HG03571 (cell line): ENCODE data around the gene DHRSX.
"Not testable (repeated sequence)": the region's sequence is repeated elsewhere in the genome, so short reads cannot be mapped to it uniquely, and the experiment has no call there.

Source experiments
- ATAC-seq: cut with Tn5 transposase; IDR thresholded peaks from one replicate; pipeline ENCODE4 v1.9.1; 2021; ENCODE audit not compliant: unreplicated experiment

Gene DHRSX

DNA sequence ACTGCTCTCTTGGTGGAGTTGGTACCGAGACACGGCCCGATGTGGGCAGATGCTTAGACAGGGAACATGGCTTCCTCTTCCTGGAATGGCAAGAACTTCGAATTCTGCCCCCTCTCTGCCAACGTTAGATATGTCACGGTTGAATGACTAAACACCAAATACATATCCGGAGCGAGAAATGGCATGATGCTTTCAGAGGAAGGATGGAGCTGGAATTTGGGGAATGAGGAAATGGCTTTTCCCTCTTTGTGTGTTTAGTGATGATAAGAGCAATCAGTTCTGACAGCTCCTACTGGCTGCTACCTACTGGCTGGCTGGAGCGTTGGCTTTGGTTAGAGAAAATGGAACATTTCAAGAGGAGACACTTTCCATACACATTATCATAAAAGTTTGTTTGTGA lies 140.0 kb downstream of the DHRSX start:
- no peak for ATAC-seq

DNA sequence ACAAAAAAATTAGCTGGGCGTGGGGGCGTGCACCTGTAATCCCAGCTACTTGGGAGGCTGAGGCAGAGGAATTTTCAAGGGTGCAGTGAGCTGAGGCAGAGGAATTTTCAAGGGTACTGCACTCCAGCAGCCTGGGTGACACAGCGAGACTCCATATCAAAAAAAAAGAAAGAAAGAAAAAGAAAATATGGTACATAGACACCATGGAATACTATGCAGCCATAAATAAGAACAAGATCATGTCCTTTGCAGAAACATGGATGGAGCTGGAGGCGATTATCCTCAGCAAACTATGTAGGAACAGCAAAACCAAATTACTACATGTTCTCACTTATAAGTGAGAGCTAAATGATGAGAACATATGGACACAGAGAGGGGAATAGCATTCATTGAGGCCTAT lies 141.3 kb downstream of the DHRSX start:
- not testable (repeated sequence) for ATAC-seq

DNA sequence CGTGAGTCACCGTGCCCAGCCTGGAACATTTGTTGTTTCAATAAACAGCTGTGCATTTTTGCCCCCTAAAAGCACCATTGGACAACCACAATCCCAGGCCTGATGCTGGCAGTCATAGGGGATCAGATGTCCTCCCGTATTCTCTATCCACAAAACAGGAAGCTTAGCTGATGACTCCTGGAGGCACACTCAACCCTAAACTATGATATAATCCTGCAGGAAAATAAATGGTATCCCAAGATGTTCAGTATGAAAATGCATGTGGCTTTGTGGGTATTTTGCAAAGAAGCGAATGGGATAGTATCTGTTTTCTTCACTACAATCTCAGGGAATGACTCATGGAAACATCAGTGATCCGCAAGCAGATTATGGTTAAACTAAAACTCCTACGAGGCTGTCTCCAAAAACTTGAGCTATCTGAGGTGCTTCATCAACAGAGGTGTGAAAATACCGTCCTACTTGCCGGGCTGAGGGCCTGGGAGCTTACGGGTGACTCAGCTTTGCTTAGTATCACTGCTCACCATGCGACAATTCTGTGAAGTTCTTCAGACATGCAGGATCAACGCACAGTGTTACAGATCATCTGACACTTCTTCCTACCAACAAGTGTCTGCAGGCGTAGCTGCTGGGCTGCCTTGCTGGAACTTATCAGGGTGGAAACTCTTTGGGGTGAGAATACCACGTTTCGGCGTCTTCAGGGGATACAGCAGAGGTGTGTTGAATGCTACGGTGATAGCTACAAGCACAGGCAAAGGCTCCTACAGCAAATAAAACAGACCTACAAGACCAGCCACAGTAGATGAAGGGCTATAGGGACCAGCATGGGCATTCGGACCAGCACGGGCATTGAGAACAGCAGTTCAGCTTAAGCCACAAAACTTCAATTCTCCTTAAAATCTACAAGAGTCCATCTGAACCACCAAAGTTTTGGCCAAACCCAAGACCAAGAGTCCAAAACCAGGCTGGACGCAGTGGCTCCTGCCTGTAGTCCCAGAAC lies 148.5 kb downstream of the DHRSX start:
- ATAC-seq, result no peak

DNA sequence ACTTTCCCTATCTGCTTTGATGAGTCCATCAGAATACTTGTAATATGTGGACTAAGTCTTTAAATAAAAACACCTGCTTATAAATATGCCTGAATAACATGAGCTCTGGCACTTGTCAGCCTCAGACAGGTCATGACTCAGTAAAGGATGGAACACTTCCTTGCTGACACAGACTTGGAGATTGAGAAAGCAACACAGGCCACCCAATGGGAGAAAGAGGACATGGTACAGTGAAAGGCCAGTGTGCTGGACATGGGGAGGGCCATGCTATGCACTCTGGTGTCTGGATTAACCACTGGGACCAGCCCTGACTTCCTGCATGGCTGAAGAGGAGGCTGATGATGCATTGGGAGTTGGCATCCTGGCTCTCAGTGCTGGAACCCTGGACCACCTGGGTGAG lies 149.5 kb downstream of the DHRSX start:
- no peak for ATAC-seq

DNA sequence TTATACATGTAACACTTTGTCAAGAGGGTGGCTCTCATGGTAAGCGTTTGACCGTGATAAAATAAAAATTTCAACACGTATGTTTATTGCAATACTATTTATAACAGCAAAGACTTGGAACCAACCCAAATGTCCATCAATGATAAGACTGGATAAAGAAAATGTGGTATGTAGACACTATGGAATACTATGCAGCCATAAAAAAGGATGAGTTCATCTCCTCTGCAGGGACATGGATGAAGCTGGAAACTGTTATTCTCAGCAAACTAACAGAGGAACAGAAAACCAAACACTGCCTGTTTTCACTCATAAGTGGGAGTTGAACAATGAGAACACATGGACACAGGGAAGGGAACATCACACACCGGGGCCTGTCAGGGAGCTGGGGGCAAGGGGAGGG lies 150.1 kb downstream of the DHRSX start:
- not testable (repeated sequence) for ATAC-seq

DNA sequence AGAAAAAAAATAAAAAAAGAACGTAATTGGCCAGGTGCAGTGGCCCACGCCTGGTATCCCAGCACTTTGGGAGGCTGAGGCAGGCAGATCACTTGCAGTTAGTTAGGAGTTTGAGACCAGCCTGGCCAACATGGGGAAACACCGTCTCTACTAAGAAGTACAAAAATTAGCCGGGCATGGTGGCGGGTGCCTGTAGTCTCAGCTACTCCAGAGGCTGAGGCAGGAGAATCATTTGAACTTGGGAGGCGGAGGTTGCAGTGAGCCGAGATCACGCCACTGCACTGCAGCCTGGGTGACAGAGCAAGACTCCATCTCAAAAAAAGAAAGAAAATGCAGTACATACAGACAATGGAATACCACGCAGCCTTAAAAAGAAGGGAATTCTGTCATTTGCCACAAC lies 150.7 kb downstream of the DHRSX start:
- not testable (repeated sequence) for ATAC-seq

DNA sequence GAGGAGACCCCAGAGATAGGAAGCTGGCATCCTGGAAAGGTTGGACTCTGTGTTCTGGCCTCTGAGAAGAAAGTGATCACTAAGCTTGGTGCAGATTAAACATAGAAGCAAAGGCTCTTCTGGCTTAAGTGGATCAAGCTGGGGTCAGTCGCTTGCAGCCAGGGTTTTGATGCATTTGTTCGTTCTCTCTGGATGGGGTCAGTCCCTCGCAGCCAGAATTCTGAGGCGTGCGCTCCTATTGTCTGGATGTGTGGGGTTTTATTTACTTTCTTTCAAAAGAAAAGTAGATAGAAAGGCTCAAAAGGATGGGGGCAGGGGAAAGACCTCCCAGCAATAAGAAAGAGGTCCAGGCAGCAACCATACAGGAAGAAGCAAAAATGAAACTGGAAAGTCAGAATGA lies 152.6 kb downstream of the DHRSX start:
- ATAC-seq, result no peak

DNA sequence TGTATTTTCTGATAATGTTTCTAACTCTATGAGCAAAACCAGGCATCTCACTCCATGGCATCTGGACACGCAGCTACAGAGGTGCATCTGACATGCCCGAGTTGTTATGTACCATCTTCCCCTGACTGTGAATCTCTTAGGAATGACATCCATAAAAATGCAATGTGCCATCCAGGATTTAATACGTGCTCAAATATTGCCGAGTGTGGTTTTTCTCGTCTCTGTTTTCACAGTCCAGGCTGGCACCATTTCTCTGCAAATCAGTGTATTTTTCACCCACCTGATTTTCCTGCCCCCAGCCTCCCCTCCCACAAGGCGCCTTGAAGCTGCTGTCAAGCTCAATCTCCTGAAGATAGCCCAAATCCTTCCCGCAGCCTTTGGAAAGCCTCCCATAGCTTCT lies 154.6 kb downstream of the DHRSX start:
- no peak for ATAC-seq

DNA sequence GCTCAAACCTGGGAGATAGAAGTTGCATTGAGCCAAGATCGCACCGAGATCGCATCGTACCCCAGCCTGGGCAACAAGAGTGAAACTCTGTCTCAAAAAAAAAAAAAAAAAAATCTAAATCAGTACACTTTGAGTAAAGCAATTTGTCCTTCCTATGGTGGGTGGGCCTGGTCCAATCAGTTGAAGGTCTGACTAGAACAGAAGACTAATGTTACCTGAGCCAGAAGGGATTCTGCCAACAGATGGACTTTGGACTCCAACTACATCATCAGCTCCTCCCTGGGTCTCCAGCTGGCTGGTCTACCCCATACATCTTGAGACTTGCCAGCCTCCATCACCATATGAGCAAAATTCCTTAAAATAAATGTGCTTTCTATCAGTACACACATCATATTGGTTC lies 155.2 kb downstream of the DHRSX start:
- ATAC-seq, result no peak

DNA sequence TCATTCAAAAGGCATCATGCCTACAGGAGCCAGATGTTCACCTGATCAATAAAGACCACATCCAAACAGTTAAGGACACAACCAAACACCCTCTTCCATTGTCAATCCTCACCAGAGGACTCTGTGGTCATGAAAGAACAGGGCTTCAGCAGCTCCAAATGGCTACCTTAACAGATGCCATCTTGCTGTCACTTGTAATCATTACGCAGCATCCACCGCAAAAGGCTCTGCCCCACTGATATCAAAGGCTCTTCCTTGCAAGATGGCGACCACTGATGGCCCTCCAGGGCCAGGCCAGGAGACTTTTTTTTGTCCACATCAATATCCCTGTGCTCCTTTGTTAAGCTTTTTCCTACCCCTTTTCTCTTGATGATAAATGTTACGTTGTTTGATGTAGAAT lies 157.4 kb downstream of the DHRSX start:
- ATAC-seq, result no peak

DNA sequence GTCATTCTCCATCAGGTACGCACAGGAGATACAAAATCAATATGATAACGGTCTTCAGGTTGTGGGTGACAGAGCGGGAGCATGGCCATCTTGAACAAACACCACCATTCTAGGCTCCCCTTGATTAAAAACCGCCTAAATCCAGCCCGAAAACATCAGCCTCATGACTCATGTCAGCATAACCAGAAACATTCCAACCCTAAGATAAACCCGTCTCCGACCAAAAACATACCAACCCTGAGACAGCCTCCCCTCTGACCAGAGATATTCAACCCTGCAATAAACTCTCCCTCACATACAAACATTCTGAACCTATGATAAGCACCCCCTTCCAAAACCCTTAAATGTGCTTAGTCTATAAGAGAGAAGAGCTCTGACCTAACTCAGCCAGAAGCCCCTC lies 157.9 kb downstream of the DHRSX start:
- no peak for ATAC-seq

DNA sequence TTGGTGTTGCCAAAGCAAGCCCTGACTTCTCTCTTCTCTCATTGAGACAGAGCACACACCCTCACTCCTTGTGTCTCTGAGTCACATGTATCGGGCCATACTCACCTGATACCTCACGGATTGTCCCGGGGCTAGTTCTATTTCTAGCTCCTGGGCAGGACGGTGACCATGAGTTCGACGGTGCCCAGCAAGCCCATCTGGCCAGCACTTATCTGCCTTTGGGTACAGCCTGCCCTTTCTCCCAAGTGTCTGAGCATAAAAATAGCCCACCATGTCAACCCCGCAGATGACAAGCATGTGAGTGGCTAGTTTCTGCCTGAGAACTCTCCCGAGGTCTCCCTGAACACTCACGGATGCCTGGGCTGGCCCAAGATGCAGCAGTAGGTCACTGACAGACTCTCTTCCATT lies 158.5 kb downstream of the DHRSX start:
- ATAC-seq, result no peak

DNA sequence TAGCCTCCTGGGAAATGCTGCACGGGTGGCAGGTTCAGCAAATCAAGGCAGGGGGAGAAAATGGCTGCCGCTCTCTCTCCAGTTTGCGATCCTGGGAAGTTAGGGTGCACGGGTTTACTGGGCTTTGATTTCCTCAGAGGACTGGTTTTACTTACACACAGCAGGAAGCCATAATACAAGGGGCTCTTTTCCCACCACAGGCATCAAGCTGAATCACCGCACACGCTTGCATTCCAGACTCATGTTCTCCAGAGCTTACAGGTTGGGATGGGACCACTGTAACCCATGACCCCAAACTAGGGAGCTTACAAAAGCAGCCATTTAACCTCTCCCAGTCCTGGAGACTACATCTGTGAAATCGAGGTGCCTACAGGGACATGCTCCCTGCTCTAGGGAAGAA lies 159.8 kb downstream of the DHRSX start:
- ATAC-seq, result no peak

DNA sequence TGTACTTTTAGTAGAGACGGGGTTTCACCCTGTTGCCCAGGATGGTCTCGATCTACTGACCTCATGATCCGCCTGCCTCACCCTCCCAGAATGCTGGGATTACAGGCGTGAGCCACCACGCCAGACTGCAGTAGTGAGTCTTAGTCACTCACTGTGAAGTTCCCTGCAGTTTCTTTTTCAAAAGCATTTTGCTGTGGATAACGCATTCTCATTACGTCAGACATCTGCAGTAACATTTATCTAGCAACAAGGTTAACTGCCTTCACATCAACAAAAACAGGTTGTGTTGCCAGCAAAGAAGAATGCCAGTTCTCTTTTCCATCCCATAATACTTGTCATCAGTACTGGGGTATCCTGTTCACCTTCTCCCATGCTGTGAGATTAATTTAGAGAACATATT lies 164.6 kb downstream of the DHRSX start:
- no peak for ATAC-seq

DNA sequence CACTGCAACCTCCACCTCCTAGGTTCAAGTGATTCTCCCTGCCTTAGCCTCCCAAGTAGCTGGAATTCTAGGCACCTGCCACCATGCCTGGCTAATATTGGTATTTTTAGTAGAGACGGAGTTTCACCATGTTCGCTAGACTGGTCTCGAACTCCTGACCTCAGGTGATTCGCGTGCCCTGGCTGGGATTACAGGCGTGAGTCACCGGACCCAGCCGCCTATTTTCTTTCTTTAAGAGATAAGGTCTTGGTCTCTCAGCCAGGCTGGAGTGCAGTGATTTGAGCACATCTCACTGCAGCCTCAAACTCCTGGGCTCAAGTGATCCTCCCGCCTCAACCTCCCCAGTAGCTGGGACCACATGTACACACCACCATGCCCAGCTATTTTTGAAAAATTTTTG lies 166.5 kb downstream of the DHRSX start:
- no peak for ATAC-seq

DNA sequence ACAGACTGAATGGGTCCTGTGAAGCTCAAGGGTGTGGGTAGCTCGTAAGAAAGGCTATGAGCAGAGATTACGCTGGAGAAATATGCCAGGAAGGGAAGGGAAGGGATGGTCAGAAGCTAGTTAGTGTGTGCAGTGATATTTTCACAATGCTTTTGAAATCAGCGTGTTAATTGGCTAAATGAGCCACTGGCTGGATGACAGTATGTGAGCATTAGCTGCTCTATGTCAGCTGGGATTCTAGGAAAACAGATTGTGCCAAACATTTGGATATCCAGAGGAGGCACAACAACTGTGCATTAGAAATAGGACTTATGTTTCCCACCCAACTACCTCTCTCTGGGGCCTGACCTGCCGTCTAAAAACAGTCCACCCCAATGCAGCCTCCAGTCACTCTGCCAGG lies 168.5 kb downstream of the DHRSX start:
- ATAC-seq, result no peak

DNA sequence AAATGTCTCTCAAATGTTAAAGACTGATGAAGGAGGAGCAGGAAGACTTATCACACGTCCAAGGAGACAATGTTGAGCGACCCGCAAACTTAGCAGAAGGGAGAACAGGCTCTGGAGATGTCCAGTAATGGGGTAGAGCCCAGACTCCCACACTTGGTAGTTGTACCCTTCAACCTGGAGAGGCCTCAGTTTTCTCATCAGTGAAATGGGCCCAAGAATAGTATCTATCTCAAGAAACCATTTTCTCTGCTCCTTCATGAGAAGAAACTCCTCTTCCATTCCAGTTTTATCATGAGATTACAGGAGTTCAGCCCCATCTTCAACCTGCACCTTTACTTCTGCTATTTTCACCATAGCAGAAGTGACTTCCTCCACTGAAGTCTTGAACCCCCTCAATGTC lies 169.9 kb downstream of the DHRSX start:
- ATAC-seq, result no peak

DNA sequence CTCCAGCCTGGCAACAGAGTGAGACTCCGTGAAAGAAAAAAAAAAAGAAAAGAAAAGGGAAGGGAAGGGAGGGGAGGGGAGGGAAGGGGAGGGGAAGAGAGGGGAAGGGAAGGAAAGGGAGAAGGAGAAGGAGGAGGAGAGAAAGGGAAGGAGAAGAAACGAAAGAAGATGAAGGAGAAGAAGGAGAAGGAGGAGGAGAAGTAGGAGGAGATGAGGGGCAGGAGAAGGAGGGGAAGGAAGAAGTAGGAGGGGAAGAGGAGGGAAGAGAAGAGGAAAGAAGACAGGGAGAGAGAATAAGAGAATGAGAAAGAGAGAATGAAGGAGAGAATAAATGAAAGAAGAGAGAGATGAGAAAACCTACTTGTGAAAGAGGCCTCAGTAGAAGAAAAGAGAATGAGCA lies 170.3 kb downstream of the DHRSX start:
- ATAC-seq, result no peak

DNA sequence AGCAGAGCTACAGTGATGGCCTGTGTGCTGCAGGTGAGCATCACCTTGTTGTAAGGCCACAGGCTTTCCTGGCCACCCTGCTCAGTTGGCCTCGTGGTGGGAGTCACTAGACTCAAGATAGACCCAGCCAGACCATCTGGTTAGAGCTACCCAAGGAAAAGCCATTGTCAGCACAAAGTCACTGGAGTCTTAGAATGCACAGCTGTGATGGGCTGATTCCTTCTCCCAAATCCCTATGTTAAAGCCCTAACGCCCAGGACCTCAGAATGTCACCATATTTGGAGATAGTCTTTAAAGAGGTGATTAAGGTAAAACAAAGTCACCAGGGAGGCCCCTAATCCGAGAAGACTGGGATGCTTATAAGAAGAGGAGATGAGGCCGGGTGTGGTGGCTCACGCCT lies 173.4 kb downstream of the DHRSX start:
- no peak for ATAC-seq

DNA sequence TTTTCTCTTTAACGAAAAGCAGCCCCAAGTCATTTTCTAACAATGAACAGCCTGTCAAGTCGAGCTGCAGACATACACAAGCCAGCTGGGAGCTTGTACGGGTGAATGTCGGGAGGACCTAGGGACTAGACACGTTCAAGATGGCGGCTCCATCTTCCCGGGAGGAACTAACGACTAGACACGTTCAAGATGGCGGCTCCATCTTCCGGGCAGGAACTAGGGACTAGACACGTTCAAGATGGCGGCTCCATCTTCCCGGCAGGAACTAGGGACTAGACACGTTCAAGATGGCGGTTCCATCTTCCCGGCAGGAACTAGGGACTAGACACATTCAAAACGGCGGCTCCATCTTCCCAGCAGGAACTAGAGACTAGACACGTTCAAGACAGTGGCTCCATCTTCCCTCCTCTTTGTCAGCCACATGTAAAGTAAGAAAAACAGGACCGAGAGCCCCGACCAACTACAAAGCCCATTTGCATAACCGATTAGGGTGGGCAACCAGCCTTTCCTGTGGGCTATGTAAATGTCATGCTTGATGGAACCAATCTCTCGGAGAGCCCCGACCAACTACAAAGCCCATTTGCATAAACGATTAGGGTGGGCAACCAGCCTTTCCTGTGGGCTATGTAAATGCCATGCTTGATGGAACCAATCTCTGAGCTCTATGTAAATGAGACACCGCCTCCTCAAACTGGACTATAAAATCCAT lies 175.5 kb downstream of the DHRSX start:
- no peak for ATAC-seq

DNA sequence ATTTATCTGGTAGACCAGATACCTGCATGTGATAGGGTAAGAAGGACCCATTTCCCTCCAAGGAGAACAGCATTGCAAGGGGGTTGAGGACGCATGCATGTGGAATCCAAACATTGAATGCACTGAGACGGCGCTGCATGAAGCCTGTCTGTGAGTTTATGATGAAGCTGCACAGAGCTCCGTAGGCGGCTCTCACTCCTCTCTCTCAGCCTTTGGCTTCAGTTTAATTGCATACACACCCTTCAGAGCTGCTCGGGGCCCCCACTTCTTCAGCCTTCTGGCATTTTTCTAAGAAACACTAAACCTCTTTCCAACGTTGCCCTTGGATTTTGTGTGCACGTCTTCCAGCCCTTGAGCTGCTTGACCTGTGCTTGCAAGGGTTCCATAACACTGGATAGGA lies 176.6 kb downstream of the DHRSX start:
- no peak for ATAC-seq

DNA sequence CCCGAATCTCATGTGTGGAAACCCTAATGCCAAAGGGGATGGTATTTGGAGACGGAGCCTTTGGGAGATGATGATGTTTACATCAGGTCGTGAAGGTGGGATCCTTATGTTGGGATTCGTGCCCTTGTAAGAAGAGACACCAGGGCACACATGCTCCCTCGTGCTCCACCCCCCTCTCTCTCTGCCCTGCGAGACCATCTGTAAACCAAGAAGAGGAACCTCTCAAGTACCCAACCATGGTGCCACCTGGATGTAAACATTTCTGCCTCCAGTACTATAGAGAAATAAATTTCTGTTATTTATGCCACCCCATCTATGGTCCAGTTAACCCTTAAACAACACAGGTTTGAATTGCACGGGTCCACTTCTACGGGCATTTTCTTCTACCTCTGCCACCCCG lies 179.4 kb downstream of the DHRSX start:
- ATAC-seq, result no peak
